GM23338 (cell line): ENCODE measurements around the gene RALY. TPM values are rescaled to one million over a fixed set of nuclear protein-coding genes. Genes with fewer than 3 reads are reported as not detected.

Experiments
- ATAC-seq: fragments of 200-7000 bp; cut with Tn5 transposase; 3 replicates; pipeline ENCODE4 v1.9.1; 2020
- DNase-seq: peaks from one replicate; pipeline ENCODE4 v3.0.0-alpha.2; 2015; ENCODE audit warnings: low spot score
- H2AFZ ChIP-seq: fragments of 200-600 bp; sonication (generic); 2 replicates; pipeline ENCODE4 v1.8.0; 2016; ENCODE audit warnings: antibody characterized with exemption, mild to moderate bottlenecking, moderate library complexity
- H3F3A ChIP-seq: fragments of 200-600 bp; sonication (generic); replicated peaks from 2 replicates; pipeline ENCODE4 v1.8.0; 2017; ENCODE audit warnings: antibody characterized with exemption, mixed run types, low read depth
- H3K27ac ChIP-seq: fragments of 200-600 bp; sonication (generic); 2 replicates; pipeline ENCODE4 v1.6.1; 2016; ENCODE audit warnings: low read depth
- H3K27me3 ChIP-seq: fragments of 200-600 bp; sonication (generic); 2 replicates; pipeline ENCODE4 v1.8.0; 2016; ENCODE audit warnings: mild to moderate bottlenecking, mixed run types, moderate library complexity; ENCODE audit not compliant: insufficient read depth
- H3K36me3 ChIP-seq: fragments of 200-600 bp; sonication (generic); 2 replicates; pipeline ENCODE4 v1.8.0; 2016; ENCODE audit warnings: mild to moderate bottlenecking; ENCODE audit not compliant: insufficient read depth
- H3K4me1 ChIP-seq: fragments of 200-600 bp; sonication (generic); 2 replicates; pipeline ENCODE4 v1.8.0; 2016; ENCODE audit warnings: mild to moderate bottlenecking, moderate library complexity; ENCODE audit not compliant: insufficient read depth
- H3K4me2 ChIP-seq: fragments of 200-600 bp; sonication (generic); 2 replicates; pipeline ENCODE4 v1.7.1; 2017; ENCODE audit warnings: mixed run types
- H3K4me3 ChIP-seq: fragments of 200-600 bp; sonication (generic); 2 replicates; pipeline ENCODE4 v1.6.1; 2016; ENCODE audit warnings: mixed run types
- H3K79me2 ChIP-seq: fragments of 200-600 bp; sonication (generic); replicated peaks from 2 replicates; pipeline ENCODE4 v1.8.0; 2017; ENCODE audit warnings: mild to moderate bottlenecking; ENCODE audit not compliant: insufficient read depth
- H3K9me2 ChIP-seq: fragments of 200-600 bp; sonication (generic); 2 replicates; pipeline ENCODE4 v1.8.0; 2017; ENCODE audit not compliant: insufficient read depth
- H4K20me1 ChIP-seq: fragments of 200-600 bp; sonication (generic); replicated peaks from 2 replicates; pipeline ENCODE4 v1.8.0; 2017; ENCODE audit warnings: mild to moderate bottlenecking; ENCODE audit not compliant: insufficient read depth
- H3K27ac Mint-ChIP-seq: 2 replicates; pipeline ENCODE4 v1.8.0; 2020; ENCODE audit warnings: inconsistent platforms, mild to moderate bottlenecking, moderate library complexity, mixed read lengths
- H3K27me3 Mint-ChIP-seq: 3 replicates; pipeline ENCODE4 v1.8.0; 2022; ENCODE audit warnings: low read depth, mild to moderate bottlenecking, moderate library complexity, mixed read lengths, inconsistent platforms; ENCODE audit not compliant: insufficient read depth, poor library complexity
- H3K36me3 Mint-ChIP-seq: 3 replicates; pipeline ENCODE4 v1.8.0; 2021; ENCODE audit warnings: low read depth, mild to moderate bottlenecking, inconsistent platforms, moderate library complexity, mixed read lengths
- H3K4me1 Mint-ChIP-seq: 3 replicates; pipeline ENCODE4 v1.8.0; 2020; ENCODE audit warnings: mild to moderate bottlenecking, inconsistent platforms, mixed read lengths
- H3K4me3 Mint-ChIP-seq: 3 replicates; pipeline ENCODE4 v1.8.0; 2021; ENCODE audit warnings: moderate library complexity, mild to moderate bottlenecking, inconsistent platforms, mixed read lengths
- H3K9me3 Mint-ChIP-seq: 3 replicates; pipeline ENCODE4 v1.8.0; 2020; ENCODE audit warnings: moderate library complexity, mild to moderate bottlenecking, inconsistent platforms, mixed read lengths
- CREB1 ChIP-seq: fragments of 250-450 bp; sonication (Bioruptor Pico); IDR thresholded peaks from 2 replicates; pipeline ENCODE4 v1.5.0; 2020; ENCODE audit warnings: low read depth, mild to moderate bottlenecking, moderate library complexity
- CTCF ChIP-seq, 2 experiments: fragments of 200-600 bp in 1 of 2; sonication (generic) in 1 of 2; conservative IDR thresholded peaks; 2 replicates each; pipeline versions ENCODE4 v1.5.1 to v1.6.1; 2016 to 2017; ENCODE audit warnings: antibody characterized with exemption in 2 of 2, low read depth in 2 of 2, mild to moderate bottlenecking in 2 of 2, moderate library complexity in 1 of 2
- ETS1 ChIP-seq: IDR thresholded peaks from 2 replicates; pipeline ENCODE4 v1.6.1; 2016; ENCODE audit warnings: antibody characterized with exemption
- EZH2 ChIP-seq: fragments of 200-600 bp; sonication (generic); IDR thresholded peaks from one replicate; pipeline ENCODE4 v1.8.0; 2017; ENCODE audit warnings: antibody characterized with exemption, mild to moderate bottlenecking, low read depth; ENCODE audit not compliant: unreplicated experiment
- EZH2phosphoT487 ChIP-seq: fragments of 200-600 bp; sonication (generic); IDR thresholded peaks from one replicate; pipeline ENCODE4 v1.8.1; 2018; ENCODE audit warnings: antibody characterized with exemption; ENCODE audit not compliant: unreplicated experiment
- JUNB ChIP-seq: IDR thresholded peaks from one replicate; pipeline ENCODE4 v1.6.1; 2016; ENCODE audit warnings: antibody characterized with exemption; ENCODE audit not compliant: unreplicated experiment
- NANOG ChIP-seq: IDR thresholded peaks from 2 replicates; pipeline ENCODE4 v1.6.1; 2016; ENCODE audit warnings: antibody characterized with exemption, borderline replicate concordance
- POLR2AphosphoS5 ChIP-seq: IDR thresholded peaks from 2 replicates; pipeline ENCODE4 v1.6.1; 2016; ENCODE audit warnings: antibody characterized with exemption, low read depth
- REST ChIP-seq: IDR thresholded peaks from one replicate; pipeline ENCODE4 v1.6.1; 2018; ENCODE audit warnings: antibody characterized with exemption; ENCODE audit not compliant: unreplicated experiment
- STAT1 ChIP-seq: IDR thresholded peaks from one replicate; pipeline ENCODE4 v1.6.1; 2016; ENCODE audit warnings: antibody characterized with exemption; ENCODE audit not compliant: unreplicated experiment
- ZNF114 ChIP-seq: fragments of 250-450 bp; sonication (Bioruptor Pico); IDR thresholded peaks from 2 replicates; pipeline ENCODE4 v1.5.0; 2020; ENCODE audit warnings: mild to moderate bottlenecking, moderate library complexity
- ZNF331 ChIP-seq: fragments of 250-450 bp; sonication (Bioruptor Pico); IDR thresholded peaks from 2 replicates; pipeline ENCODE4 v1.5.0; 2020; ENCODE audit warnings: low read depth, mild to moderate bottlenecking, moderate library complexity
- ZNF462 ChIP-seq: fragments of 250-450 bp; sonication (Bioruptor Pico); IDR thresholded peaks from 2 replicates; pipeline ENCODE4 v1.5.0; 2020; ENCODE audit warnings: mild to moderate bottlenecking, moderate library complexity
- polyA plus RNA-seq: library from polyadenylated mRNA; unstranded; fragments of >200 nt; fragmentation: Nextera tagmentation; extraction: Ambion mirVana; gene quantifications from 2 replicates; pipeline ENCODE4 v1.2.1, GENCODE V29; 2016
- total RNA-seq: library from RNA; depleted of rRNA; stranded (reverse); fragments of >200 nt; shearing (Covaris generic); gene quantifications from 2 replicates; pipeline ENCODE4 v1.2.3, GENCODE V29; 2014

The RALY gene
- total and polyA plus RNA-seq, 2 experiments from 2014 or later = 144 to 167 TPM

- no peak overlapping the region for H3K4me3 ChIP-seq
- H3K36me3 ChIP-seq = no peaks in the 10 kb centered on the region
- H3K4me1 ChIP-seq = peaks cover 86% of the 10 kb centered on the region
- 0 out of 2 replicates have a peak, but pooled peaks cover 11% of the 10 kb centered on the region for H3F3A ChIP-seq
- peak overlapping the region; percentile 58 for H3K27ac Mint-ChIP-seq
- peaks cover 85% of the 10 kb centered on the region for H3K4me1 Mint-ChIP-seq
- no peak for DNase-seq
- ATAC-seq = no peak
- no peak overlapping the region for H3K27ac ChIP-seq
- H3K27me3 ChIP-seq = no peaks in the 10 kb centered on the region
- TF ChIP-seq ZNF114 (CRISPR knock-in tag) = no peak
- TF ChIP-seq CREB1 (CRISPR knock-in tag) = no peak
- no peak for TF ChIP-seq JUNB
- no peak for TF ChIP-seq STAT1
- no peak for TF ChIP-seq REST
- TF ChIP-seq EZH2phosphoT487 = no peak
- TF ChIP-seq ZNF331 (CRISPR knock-in tag) = no peak
- TF ChIP-seq CTCF (conservative IDR thresholded peaks at IDR 0.05; ENCODE audit: low read depth in 2 of 2) = no peak
- TF ChIP-seq ETS1 = no peak
- no peak for TF ChIP-seq NANOG
- TF ChIP-seq POLR2AphosphoS5 = no peak
- no peak for TF ChIP-seq ZNF462
- no peak for TF ChIP-seq EZH2
- peaks cover 90% of the 10 kb centered on the region for H3K79me2 ChIP-seq
- H3K27me3 Mint-ChIP-seq = peaks cover 3% of the 10 kb centered on the region
- H3K9me3 Mint-ChIP-seq = no peaks in the 10 kb centered on the region; the same call in 2 of the 3 replicates
- no peaks in the 10 kb centered on the region for H3K36me3 Mint-ChIP-seq
- H4K20me1 ChIP-seq = peaks cover 21% of the 10 kb centered on the region; the same call in 1 of the 2 replicates
- H3K9me2 ChIP-seq = no peaks in the 10 kb centered on the region
- no peak overlapping the region for H3K4me3 Mint-ChIP-seq
- no peak overlapping the region for H2AFZ ChIP-seq
- peak overlapping the region; percentile 12 for H3K4me2 ChIP-seq
Measured at GRCh38 chr20:34013554-34013953, 19.8 kb downstream of the RALY start.
